ENCODE results near the gene TUT4.

The TUT4 gene

DNA sequence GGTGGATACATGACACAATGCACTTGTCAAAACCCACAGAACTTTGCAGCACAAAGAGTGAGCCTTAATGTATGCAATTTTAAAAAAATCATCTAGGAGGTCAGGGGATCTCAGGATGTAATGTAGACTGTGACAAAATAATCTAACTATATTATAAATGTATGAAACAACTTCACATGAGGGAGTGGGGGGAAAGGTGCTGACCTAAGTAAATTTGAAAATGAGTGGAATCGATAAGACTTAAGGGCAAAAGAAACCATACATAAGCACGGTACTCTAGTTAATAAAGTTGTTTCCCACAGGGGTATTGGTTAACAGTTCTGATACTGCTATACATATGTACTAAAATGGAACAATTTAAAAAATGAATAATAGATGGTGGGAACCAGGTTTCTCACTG, 83.8 kb downstream of the TUT4 start:
- no peak for DNase-seq (ENCODE audit: low read depth in 2 of 2)

DNA sequence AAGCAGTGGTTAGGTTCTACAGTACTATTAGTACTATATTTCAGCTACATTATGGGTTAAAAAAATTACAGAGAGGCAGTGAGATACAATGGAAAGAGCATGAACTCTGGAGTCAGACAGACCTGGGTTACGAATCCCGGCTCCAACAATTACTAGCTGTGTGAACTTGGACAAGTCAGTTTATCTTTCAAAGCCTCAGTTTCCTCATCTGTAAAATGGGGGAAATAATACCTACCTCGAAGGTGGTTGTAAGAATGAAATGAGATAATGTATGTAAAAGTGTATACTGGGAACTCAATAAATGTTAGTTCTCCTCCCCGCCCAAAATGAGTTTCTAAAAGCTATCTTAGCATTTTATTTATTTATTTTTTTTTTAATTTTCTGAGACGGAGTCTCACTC, 89.0 kb downstream of the TUT4 start:
- DNase-seq (ENCODE audit: low read depth in 2 of 2) = no peak

DNA sequence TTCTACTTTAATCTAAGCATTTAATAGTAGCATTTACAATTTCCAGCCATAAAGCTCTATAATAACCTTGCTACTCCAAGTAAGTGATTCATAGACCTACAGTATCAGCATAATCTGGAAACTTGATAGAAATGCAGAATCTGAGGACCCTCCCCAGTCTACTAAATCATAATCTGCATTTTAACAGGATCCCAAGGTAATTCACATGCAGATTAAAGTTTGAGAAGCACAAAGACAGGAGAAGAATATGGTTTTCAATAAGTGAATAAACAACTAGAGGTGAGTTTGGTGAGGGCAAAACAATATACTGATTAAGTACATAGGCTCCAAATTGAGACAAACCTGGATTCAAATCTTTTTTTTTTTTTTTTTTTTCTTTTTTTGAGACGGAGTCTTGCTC, 91.1 kb downstream of the TUT4 start:
- DNase-seq (ENCODE audit: low read depth in 2 of 2) = no peak

DNA sequence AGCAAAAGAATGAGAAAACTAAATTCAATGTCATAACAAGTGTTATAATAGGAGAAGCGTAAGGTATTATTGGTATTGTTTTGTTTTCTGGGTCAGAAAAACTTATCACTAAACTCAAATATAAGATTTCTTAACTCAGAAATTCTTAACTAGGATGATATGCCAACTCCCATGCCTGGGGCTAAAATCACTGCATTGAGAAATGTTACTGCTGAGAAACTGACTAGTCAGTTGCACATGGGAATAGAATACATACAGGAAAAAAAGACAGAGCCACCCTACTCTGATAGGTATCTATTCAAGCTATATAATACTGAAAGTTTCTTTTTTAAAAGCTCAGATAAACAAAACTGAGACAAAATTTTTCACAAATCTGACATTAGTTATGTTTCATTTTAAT, 92.2 kb downstream of the TUT4 start:
- no peak for DNase-seq (ENCODE audit: low read depth in 2 of 2)

DNA sequence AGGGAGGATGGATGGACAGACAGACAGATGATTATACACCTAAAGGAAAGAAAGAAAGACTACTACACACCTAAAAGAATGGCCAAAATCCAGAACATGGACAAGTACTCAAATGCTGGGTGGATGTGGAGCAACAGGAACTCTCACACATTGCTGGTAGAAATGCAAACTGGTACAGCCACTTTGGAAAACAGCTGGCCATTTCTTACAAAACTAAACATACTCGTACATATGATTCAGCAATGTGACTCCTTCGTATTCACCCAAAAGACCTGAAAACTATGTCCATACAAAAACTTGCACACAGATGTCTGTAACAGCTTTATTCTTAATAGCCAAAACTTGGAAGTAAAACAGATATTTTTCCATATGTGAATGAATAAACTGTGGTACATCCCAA, 97.2 kb downstream of the TUT4 start:
- DNase-seq (ENCODE audit: low read depth in 2 of 2) = no peak

DNA sequence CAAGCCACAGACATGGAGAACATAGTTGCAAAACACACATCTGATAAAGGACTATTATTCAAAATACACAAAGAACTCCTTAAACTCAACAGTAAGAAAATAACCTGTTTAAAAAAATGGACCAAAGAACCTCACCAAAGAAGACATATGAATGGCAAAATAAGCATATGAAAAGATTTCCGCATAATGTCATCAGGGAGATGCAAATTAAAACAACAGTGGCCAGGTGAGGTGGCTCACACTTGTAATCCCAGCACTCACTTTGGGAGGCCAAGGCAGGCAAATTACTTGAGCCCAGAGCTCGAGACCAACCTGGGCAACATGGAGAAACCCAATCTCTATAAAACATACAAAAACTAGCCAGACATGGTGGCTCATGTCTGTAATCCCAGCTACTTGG, 98.1 kb downstream of the TUT4 start:
- DNase-seq (ENCODE audit: low read depth in 2 of 2) = no peak

DNA sequence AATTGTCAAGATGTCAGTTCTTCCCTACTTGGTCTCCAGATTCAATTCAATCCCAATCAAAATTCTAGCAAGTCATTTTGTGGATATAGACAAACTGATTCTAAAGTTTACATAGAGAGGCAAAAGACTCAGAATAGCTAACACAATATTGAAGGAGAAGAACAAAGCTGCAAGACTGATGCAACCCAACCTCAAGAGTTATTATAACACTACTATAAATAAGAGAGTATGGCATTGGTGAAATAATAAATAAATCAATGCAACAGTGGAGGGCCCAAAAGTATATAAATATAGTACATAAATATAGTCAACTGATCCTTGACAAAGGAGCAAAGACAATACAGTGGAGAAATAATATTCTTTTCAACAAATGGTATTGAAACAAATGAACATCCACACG, 98.8 kb downstream of the TUT4 start:
- no peak for DNase-seq (ENCODE audit: low read depth in 2 of 2)

DNA sequence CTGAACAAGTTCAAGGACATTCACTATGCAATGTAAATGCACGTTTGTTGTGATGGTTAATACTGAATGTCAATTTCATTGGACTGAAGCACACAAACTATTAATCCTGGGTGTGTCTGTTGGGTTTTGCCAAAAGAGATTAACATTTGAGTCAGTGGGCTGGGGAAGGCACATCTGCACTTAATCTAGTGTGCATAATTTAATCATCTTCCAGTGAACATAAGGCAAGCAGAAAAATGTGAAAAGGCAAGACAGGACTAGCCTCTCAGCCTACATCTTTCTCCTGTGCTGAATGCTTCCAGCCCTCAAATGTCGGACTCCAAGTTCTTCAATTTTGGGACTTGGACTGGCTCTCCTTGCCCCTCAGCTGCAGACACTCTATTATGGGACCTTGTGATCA, 108.4 kb downstream of the TUT4 start:
- no peak for DNase-seq (ENCODE audit: low read depth in 2 of 2)

DNA sequence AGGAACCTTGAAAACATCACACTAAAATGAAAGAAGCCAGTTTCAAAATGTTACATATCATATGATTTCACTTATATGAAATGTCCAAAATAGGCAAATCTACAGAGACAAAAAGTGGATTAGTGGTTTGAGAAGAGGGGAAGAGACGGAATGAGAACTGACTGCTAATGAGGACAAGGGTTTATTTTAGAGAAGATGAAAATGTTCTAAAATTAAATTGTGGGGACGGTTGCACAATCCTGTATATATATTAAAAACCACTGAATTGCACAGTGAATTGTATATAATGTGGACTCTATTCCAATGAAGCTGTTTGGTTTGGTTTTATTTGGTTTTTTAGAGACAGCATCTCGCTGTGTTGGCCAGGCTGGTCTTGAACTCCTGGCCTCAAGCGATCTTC, 112.9 kb downstream of the TUT4 start:
- DNase-seq (ENCODE audit: low read depth in 2 of 2) = no peak

DNA sequence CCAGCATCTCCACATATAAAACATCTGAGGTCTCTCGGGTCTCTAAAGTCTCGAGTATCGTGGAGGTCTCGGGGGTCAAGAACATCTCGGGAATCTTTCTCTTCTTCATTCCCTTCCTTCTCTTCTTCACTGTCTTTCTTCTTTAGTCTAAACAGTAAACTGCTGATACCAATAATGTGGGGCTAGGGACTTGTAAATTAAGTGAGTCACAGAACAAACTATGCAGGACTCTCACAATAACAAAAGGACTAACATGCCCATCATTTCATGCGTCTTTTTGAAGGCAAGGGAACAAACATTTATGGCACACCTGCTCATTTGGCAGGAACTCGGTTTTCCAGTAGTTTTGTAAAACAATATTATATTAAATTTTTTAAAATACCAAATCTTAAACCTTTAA, 116.1 kb downstream of the TUT4 start:
- no peak for DNase-seq (ENCODE audit: low read depth in 2 of 2)

DNA sequence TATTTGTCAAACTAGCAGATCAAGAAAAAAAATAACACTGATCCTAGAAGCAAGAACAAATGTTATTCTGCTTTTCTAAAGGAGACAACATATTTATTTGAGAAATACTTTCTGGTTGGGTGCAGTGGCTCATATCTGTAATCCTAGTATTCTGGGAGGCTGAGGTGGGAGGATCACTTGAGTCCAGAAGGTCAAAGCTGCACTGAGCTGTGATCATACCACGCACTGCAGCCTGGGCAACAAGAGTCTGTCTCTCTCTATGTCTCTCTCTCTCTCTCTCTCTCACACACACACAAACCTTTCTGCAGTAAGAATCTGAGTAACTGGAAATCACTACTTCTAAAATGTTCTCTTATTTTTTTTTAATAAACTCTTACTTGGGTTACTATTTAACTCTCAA, 117.2 kb downstream of the TUT4 start:
- DNase-seq (ENCODE audit: low read depth in 2 of 2) = no peak

DNA sequence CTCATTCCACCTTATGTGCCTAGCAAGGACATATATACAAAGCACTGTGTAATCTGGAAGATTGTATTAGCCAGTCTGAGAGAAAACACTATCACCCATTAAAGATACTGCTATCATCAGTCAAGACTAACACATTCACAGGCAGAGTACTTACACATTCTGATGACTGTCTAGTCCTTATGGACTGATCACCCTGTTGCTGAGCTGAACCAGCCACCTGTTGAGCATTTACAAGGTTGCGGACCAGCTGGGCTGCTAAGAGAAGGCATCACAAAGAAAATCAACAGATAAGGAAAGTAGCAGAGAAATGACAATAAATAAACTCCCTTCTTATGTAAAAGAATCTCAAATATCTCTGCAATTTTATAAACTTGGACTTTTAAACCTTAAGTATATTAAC, 117.7 kb downstream of the TUT4 start:
- DNase-seq (ENCODE audit: low read depth in 2 of 2) = no peak

DNA sequence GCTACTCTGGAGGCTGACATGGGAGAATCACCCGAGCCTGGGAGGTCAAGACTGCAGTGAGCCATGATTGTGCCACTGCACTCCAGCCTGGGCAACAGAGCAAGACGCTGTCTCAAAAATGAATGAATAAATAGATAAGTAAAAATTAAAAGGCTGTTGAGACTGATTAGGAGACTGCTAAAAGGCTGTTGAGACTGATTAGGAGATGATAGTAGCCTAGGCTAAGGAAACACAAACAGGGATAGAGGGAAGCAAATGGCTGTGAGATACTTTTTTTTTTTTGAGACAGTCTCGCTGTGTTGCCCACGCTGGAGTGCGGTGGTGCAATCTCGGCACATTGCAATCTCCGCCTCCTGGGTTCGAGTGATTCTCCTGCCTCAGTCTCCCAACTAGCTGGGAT, 120.1 kb downstream of the TUT4 start:
- DNase-seq (ENCODE audit: low read depth in 2 of 2) = no peak

DNA sequence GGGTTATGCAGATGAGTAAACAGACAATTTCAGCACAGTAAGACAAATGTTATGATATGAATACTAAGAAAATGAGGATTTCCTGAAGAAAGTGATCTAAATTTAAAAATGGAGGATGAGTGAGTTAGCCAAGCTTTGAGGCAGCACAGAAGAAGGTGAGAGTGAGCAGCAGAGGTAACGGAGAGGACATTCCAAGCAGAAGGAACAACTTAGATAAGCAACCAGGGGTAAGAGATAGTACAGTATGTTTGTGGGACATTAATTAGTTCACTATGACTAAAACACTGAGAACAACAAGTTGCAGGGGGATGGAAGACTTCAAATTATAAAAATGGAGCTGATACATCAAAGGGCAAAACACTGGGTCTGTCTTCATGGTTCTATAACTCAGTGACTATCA, 125.7 kb downstream of the TUT4 start:
- DNase-seq (ENCODE audit: low read depth in 2 of 2) = no peak

DNA sequence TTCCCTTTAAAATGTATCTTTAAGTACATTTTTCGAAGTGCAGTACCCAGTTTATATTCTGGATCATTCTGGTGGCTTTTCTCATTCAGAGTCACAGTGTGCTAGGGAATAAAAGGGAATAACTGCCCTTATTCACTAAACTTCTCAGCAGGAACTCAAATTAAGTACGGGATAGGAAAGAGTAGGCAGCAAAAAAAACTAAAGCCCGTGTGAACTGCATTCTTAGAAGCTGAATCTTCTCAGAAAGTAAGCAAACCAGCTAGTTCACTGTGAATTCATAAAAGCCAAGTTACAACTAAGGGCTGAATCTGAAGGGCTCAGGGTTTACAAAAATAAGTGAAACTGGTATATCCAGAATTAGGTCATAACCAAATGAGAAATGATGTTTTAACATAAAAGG, 126.5 kb downstream of the TUT4 start:
- DNase-seq (ENCODE audit: low read depth in 2 of 2) = no peak

DNA sequence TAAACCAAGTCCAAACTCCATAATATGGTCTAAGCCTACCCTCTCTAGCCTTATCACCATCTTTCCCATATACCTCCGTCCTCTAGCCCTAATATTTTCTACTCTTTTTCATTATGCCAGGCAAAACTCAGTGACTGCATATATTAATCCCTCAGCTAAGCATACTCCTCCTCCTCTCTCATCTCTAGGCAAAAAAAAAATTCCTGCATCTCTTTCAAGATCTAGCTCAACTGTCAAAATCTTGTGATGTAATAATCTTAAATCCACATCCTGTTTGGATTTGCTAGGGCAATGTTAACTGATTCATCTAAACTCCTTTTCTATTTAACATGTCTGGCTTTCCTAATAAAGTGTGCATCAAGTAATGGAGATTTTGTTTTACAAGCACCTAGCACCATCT, 128.1 kb downstream of the TUT4 start:
- DNase-seq (ENCODE audit: low read depth in 2 of 2) = no peak

DNA sequence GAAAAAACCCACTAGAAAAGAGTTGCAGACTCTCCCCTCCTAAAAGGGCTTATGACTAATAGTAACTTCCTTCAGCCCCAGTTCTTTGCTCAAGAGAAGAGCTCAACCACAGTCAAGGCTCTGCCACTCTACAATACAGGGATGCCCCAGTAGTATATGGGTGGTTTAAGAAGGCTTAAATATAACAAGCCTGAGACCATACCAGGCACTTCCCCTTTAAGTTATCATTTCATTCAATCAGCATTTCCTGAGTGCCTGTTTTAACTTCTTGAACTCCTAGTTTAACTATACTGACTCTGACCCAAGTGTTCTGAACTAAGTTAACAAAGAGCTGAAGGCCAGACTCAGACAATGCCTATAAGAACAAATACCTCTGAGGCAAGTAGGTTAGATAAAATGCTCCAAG, 128.7 kb downstream of the TUT4 start:
- no peak for DNase-seq (ENCODE audit: low read depth in 2 of 2)

DNA sequence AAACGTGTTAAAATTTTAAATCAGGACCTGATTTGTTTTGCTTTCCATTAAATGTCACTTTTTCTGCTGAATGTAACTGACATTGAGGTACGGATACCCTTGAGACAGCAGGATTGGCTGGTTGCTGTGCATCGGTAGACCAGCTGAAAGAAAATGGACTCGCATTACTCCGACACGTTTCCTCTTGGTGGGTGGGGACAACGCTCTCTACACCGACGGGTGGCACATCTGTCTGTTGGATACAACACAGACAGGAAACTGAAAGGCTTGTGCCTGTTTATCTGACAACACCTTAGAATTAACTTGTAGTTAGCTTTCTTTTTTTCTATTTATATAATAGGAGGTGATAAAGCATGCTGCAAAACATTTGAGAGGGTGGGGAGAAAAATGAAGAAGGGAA, 129.1 kb downstream of the TUT4 start:
- peak; percentile 13 to 48 for DNase-seq (ENCODE audit: low read depth in 2 of 2)

DNA sequence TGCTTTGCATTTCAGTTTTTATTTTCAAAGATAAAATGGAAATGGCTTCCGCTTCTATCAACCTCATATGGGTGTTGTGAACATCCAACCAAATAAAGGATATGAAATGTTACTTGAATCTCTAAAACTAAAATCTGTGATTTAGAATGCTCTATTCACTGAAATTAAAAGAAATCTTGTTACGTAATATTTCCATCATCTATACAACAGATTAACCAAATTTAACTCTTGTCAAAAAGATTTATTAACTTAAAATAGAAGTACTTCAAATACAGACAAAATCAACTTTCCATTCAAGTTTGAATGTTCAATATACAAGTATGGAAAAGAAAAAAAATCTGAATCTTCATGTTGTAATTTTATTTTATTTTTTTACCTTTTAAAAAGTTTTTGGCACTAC, 129.8 kb downstream of the TUT4 start:
- DNase-seq (ENCODE audit: low read depth in 2 of 2) = no peak

DNA sequence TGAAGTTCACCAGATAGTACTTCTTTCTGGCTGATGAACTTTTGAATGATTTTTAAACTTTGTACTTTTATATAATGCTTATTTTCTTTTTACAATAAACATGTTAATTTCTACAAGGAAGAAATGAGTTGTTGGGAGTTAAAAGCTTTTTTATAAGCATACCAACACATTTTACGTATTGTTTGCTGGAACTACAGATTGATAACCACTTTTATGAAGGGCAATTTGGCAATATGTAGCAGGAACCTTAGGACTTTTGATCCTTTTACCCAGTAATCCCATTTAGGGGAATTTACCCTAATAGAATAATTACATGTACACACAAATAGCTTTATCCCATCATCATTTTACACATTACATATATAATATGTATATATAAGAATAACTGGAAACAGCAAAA, 132.2 kb downstream of the TUT4 start:
- no peak for DNase-seq (ENCODE audit: low read depth in 2 of 2)

DNA sequence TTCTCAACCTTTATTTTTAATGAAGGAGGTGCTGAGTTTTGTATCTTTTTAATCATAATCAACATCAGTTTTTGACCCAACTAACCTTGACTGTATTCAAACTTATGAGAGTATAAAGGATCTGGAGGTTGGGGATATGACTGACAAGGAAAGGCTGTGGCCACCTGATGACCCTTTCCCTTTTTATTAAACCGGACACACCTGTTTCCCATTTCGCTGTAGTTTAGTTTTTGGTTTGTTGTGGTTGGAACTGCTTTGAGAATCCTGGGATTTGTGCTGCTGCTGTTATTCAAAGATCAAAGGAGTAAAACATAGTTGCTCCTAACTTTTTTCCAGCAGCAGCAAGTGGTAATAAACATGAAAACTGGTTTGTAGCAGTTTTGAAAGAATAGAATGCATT, 136.1 kb downstream of the TUT4 start:
- no peak for DNase-seq (ENCODE audit: low read depth in 2 of 2)

DNA sequence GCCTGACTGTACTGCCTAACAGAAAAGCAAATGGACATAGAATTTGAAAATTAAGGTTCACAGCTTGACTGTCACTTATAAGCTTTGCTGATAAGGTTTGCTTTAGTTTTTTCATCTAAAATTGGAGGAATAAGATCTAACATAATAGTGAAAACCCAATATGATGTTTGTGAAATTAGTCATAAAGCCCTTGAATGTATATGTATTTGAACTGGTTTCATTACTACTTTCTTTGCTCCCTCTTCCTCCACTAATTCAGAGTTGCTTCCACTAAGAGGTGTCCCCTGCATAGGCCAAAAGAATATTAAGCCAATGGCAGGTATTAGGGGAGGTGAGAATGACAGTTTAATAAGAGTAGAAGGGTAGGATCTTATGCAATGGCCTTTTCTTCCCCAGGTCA, 137.9 kb downstream of the TUT4 start:
- DNase-seq (ENCODE audit: low read depth in 2 of 2) = no peak

DNA sequence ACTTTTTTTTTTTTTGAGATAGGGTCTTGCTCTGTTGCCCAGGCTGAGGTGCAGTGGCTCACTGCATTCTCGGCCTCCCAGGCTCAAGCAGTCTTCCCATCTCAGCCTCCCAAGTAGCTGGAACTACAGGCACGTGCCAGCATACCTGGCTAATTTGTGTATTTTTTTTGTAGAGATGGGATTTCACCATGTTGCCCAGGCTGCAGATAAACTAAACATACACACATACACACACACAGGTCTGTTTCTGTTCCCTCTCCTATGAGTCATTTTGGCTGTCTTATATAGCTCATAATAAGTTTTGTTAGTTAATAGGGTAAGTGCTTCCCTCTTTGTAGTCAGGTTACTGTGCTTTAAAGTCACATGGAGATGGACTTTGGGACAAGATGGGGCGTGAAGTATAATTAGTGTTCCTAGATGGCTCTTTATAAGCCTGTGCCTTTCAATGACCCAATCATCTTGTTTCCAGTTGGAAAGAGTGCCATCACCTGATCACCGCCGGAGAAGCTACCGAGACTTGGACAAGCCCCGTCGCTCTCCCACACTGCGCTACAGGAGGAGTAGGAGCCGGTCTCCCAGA, 139.4 kb downstream of the TUT4 start:
- no peak for DNase-seq (ENCODE audit: low read depth in 2 of 2)

DNA sequence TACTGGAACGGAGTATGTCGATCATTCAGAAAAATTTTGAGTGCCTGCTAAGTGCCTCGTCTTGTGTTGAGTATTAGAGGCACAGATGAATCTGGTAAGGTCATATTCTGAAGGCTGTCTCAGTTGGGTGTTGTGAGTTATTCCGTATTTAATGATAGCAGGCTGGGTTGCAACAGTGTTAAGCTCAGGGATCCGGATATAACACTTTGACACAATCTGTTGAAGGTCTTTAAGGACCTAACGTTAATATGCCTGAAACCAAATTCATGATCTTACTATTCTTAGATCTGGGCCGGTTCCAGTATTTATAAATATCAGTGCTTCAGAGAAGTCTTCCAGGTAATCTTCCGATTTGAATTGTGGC, 147.9 kb downstream of the TUT4 start:
- no peak for DNase-seq (ENCODE audit: low read depth in 2 of 2)
